HG03439 (cell line): ENCODE results near the gene ATP11B.
"Not testable (repeated sequence)": the region's sequence is repeated elsewhere in the genome, so short reads cannot be mapped to it uniquely, and the experiment has no call there.

Experiments
- ATAC-seq: cut with Tn5 transposase; IDR thresholded peaks from one replicate; pipeline ENCODE4 v1.9.1; 2021; ENCODE audit warnings: mild to moderate bottlenecking, moderate library complexity; ENCODE audit not compliant: unreplicated experiment

ATP11B gene

GRCh38 chr3:182794455-182795388, 1.4 kb downstream of the ATP11B start:
- no peak for ATAC-seq

DNA sequence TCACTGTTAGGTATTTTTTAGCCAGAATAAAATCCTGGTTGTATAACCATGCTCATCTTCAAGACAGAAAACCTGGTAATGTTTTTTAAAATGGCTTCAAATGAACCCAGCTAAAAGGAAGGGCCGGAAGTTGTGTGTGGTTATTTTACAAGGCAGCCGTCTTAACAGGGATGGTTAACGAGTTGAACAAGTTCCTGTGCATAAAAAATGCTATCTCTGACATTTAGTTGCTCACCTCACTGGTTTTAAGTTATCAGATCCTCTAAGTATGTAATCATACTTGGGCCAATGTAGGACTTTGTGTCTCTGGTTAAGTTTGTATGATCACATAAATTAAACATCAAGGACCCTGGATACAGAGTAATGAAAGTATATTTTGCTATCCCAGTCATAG, 2.1 kb downstream of the ATP11B start:
- ATAC-seq = no peak

DNA sequence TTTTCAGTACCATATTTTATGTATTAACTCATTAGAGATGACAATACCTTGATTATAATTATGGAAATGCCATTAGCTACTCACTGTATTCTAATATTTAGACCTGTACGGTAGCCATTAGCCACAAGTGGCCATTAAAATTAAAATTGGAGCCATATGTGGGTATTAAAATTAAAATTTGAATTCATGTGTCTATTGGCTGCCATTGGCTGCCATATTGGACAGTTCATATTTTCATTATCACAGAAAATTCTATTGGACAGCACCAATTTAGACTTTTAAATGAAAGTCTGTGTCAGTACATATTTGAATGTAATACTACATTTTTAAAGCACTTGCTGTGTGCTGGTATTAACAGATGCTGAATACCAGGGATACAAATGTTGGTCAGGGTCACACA, 3.0 kb downstream of the ATP11B start:
- no peak for ATAC-seq

- ATAC-seq = no peak
Measured at GRCh38 chr3:182797876-182798275, 4.6 kb downstream of the ATP11B start.

GRCh38 chr3:182799143-182799542, 5.8 kb downstream of the ATP11B start:
- ATAC-seq = not testable (repeated sequence)

DNA sequence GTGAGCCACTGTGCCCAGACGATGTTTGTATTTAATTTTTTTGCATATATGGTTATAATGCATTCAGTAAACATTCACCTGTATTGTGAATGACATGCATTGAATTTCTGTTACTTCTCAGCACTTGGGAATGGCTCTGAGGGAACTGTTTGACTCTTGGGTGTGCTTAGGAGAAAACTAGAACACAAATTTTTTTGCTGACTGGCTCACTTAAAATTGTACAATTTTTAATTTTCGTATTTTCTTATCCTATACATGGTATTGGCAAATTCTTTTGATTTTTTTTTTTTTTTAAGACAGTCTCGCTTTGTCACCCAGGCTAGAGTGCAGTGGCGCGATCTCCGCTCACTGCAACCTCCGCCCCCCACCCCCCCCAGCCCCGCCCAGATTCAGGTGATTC, 7.2 kb downstream of the ATP11B start:
- ATAC-seq = no peak

DNA sequence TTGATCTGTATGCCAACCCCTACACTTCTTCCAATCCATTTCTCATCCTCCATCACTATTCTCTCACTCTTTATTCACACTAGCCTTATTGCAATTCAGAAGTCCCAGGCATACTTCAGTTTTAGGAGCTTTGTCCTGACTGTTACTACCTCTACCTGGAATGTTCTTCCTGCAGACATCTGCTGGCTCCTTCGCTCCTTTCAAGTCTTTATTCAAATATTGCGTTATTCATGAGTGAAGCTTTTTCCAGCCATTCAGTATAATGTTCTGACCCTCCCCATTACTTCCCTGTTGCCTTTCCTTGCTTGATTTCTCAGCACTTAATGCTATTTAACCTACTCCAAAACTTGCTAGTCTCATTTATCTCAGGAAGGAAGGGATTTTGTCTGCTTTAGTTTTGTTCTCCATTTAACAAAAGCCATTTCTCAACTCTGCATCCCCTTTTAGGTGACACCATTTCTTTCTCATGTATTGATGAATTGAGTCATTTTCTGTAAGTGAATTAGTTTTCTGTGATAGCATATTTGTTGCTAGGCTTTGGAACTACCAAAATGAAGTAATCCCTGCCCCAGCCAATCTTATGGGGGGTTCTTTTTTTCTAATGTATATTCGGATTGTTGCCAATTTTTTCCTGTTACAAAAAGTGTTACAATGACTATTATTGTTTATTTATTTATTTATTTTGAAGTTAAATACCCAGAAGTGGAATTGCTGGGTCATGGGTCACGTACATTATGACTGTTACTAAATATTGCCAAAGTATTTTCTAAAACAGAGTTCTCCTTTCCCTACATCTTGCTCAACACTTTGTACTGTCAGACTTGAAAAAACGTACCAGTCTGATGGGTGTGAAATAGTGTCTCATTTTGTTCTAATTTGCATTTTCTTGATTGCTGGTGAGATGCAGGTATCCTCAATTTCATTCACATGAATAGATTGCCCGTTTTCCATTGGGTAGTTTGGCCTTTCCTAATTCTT, 9.4 kb downstream of the ATP11B start:
- ATAC-seq = no peak

- ATAC-seq = no peak
Measured at GRCh38 chr3:182803596-182803995, 10.3 kb downstream of the ATP11B start.

GRCh38 chr3:182807061-182807460, 13.8 kb downstream of the ATP11B start:
- ATAC-seq = no peak

DNA sequence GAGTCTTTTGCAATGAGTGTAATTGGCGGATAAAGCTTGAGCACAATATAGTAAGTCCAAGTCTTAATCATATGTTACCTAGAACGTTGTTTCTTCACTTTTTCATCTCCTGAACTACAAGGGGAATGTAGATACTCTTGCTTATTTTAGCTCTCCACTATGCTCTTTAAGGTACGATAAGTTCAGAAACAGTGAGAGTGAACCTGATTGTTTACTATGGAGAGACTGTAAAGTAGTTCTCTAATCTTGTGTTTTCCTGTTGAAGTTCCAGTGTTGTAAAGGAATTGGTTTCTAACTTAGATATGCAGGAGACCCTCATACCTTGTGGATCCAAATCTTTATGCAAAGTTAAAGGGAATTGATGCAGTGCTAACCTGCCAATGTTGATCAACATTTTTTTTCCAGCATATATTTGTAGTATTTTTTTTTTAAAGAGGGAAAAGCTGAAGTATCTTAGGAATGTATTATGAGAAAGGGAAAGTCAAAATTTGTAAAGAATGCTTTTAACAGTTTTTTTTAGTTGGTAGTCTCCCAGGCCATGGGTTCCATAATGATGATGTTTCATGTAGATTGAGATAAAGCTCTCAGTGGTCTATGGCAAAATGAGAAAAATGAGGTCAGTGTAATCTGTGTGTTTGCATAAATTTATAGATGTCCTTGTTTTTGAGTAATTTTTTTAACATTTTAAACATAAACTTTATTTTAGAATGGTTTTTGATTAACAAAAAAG, 14.9 kb downstream of the ATP11B start:
- no peak for ATAC-seq

GRCh38 chr3:182809531-182809930, 16.2 kb downstream of the ATP11B start:
- ATAC-seq = no peak

- ATAC-seq = peak; percentile 54
Measured at GRCh38 chr3:182810574-182811268, 17.4 kb downstream of the ATP11B start.

- no peak for ATAC-seq
Measured at GRCh38 chr3:182811269-182811596, 17.9 kb downstream of the ATP11B start.

GRCh38 chr3:182812123-182812522, 18.8 kb downstream of the ATP11B start:
- ATAC-seq = no peak

GRCh38 chr3:182814419-182815062, 21.2 kb downstream of the ATP11B start:
- no peak for ATAC-seq

DNA sequence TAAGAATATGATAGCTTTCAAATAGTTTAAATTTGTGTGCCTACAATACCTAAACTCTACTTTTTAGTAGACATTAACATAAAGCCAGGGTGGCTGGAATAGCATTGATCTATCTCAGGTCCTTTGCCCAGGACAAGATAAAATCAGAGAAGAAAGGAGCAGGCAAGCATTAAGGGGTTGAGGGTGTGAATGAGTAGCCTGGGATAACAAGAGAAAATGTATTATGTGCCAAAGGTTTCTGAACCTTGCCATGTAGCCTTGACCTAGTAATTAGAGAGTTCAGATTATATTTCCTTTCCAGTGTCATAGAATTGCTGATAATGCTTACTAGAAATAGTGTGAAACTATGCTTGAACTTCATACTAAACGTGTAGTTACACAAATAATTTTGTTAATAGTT, 22.9 kb downstream of the ATP11B start:
- ATAC-seq = no peak

DNA sequence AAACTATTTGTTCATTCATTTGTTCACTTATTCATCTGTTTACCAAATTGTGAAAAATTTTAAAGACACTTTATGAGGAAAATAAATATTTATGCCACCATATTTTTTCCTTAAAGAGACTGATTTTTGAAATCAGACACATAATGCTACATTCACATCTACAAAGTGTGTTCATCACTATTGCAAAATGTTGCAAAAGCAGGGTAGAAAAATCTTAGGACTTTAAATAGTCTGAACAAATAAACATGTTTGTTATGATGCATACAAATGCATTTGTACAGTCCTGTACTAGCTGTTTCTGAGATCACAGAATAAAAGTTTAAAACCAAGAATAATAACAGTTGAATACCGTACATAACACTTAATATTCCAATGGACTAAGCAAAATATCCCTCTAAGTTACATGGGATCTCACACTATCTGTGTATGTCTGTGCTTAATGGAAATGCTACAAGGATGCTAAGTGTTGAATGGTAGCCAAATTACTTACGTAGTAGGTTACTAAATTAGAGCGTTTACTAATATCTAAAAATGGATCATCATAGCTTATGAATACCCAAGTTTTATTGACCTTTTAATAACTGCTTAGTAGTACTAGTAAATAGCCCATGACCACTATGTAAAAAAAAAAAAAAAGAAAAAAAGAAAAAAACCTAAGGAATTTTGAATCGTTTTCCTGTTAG, 25.1 kb downstream of the ATP11B start:
- no peak for ATAC-seq

DNA sequence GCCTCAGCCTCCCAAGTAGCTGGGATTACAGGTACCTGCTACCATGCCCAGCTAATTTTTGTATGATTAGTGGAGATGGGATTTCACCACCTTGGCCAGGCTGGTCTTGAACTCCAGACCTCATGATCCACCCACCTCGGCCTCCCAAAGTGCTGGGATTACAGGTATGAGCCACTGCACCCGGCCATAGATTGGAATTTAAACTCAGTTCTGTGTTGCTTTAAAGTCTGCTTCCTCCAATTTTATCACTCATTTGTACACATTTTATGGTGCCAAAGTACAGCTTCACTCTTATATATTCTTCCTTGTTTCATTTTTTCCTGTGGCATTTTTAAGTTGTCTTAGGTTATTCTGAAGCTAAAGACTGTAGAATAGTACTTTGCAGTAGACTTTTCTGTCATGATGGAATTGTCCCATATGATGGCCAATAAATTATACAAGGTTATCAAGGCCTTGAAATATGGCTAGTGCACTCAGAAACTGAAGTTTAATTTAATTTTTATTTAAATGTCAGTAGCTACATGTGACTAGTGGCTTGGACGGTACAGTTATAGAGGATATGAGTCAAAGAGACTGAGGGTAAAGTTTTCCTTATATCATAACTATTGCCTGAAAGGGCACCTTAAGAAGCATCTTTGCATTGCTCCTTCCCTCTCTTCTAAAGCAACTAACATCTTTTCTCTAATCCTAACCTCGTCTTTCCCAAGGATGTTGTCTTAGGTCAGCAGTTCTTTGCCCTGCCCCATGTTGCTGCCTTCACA, 28.1 kb downstream of the ATP11B start:
- ATAC-seq = no peak

GRCh38 chr3:182822260-182822659, 29.0 kb downstream of the ATP11B start:
- ATAC-seq = not testable (repeated sequence)
